Measurements from ENCODE around the gene TFPI.

TFPI gene

DNA sequence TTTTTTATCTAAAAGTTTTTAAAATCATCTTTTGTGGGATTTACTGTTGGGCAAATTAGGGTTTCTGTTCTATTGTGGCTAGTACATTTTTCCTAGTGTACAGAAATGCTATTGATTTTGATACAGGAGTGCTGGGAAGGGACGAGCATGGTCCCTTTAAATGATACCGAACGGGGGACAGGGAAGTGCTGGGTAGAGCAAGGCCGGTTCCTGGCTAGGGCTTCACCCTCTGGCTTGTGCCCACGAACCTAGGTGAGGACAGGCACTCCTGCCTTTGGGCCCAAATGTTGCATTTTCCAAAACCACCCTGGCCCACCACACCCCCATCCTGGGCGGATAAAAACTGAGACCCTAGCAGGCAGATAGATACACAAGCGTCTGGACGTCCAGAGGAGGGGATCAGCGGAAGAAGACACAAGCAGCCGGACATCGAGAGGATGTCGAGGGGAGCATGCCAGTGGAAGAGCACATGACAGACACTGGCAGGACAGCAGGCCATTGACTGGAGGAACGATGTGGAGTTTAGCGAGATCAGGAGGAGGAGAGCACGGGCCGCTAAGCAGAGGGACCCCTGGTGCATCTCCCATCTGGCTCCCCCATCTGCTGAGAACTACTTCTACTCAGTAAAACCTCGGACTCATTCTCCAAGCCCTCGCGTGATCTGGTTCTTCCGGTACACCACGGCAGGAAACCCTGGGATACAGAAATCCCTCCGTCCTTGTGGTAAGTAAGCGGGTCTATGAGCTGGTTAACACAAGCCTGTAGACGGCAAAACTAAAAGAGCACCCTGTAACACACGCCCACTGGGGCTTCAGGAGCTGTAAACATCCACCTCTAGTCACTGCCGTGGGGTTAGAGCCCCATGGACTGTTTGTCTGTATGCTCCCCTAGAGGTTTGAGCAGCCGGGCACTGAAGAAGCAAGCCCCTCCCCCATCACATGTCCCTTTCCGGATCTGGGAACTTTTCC is 92.7 kb downstream of the TFPI start:
- no peak for DNase-seq

DNA sequence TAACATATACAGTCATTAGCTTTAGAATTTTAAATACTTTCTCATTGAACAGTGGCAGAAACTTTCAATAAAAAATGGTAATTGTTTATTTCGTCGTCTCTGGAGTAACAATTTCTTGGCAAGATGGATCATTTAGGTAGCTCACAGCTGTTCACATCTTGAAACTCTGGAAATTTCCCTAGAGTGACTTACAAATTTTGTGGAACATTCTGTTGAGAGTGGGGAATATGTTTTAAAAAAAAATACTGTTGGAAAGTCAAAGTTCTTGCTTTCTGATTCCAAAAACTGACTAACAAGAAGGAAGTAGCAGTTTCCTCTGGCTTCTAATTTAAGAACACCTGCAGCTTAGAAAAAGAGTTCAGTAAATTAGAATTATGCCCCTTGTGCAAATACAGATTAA is 95.0 kb downstream of the TFPI start:
- DNase-seq: no peak

DNA sequence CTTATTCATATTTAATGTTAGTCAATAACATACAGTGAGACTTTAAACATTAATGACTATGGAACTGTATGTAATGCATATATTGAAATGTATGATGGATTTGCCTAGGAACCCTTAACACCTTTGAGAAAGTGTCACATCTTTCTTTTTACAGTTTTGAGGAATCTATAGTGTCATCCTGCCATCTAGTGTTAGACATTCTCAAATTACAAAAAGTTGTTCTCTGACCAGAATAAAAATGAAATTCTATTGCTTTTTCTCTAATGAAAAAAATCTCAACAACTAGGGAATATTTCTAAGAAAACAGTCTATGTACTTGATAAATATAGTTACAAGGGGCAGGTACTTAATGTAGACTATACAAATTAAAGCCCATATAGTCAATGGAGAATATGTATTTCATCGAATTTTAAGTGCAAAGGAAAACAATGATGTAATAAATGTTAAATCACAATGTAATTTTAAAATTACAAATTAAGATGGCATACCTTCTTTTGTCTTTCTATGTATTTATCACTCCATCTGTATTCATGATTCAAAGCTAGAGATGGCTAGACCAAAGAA is 101.1 kb downstream of the TFPI start:
- no peak for DNase-seq

DNA sequence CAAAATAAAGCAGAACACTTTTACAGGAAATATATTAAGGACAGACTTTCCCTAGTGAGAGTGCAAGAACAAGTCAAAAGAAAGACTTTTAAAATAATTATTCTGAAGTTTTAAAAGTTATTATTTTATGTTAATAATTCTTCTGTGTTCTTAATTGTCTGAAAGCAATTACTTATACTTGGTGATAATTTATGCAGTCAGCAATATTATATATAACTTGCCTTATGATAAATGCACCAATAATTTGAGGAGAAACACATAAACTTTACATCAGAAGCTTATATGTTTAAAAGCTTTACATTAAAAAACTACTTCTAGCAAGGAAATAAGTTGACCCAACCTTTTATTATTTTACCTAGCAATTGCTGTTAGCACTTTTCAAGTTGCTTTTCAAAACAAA is 102.7 kb downstream of the TFPI start:
- DNase-seq: no peak

DNA sequence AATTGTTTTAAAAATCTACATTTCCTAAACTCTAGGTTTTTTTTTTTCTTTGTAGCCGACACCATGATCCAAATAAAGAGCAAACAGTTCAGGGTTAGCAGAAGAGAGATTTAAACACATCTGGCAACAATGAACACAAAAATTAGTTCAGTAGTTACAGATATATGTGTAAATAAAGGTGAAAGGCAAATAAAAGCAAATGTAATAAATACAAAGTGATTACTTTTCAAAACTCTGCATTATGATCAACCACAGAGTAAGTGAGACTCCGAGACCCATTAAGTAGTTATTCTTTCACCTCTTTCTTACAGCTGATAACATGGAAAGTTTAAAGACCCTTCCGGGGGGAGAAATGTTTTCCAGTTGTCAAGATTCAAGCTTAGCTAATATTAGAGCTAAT is 106.9 kb downstream of the TFPI start:
- no peak for DNase-seq

DNA sequence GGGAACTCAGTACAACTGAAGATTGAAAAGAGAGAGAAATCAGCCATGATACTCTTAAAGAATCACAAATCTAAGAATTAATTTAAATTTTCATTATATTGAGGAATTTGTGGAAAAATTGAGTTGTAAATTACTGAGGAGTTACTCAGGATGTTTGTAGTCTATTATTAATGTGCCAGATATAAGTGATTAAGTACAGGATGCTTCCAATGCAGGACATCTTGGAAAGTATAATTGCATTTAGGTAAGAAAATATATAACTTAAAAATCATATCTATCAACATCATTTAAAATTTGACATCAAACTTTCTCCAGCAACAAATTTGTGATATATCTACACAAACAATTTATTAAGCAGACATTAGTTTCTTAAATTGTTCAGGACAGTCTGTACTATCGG is 107.5 kb downstream of the TFPI start:
- no peak for DNase-seq

DNA sequence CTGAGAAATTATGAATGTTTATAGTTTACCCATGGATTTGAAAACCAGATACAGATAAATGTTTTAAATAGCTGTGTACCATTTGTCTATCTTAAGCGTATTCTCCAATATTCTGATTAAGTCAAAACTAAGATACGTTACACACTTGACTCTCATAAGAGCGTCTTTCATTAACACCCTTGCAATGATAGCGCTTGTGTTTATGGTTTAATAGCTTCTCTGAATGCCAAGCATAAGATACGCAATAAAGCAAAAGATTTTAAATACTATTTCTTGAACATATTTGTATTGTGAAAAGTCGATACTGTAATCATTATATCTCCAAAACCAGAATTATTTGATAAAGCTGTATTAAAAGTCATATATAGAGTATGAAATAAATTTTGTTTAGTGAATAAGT is 109.2 kb downstream of the TFPI start:
- no peak for DNase-seq

DNA sequence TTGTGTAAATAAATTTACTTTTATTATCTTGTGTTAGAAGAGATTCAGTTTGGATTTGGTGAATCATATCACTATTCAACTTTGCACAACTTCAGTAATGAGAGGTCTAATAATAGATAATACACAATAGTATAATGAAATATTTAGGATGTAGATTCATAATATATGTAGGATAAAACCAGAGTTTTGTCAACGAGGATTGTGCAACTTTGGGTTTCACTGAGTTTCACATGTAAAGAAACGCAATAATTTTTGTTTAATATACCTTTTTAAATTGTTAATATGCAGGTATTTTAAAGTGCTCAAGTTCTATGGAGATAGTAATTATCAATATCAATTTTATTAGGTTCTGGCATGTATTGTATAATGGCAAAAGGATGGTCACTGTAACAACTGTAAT is 111.5 kb downstream of the TFPI start:
- no peak for DNase-seq

DNA sequence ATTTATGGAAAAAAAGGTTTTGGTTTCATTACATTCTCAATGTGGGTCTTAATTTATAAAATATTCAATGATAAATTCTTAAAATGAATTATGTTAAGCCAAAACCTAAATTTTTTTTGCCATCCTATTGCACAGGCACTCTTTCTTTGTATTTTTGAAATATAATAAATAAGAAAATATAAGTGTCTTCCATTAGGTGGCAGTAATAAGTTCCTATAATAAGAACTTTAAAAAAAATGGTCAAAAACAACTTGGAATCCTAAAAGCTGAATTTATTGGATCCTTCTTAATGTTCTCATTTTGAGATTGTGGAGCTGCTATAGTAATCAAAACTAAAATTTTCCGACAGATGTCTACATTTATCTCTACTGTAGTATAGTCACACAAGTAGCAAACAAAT is 111.9 kb downstream of the TFPI start:
- no peak for DNase-seq

DNA sequence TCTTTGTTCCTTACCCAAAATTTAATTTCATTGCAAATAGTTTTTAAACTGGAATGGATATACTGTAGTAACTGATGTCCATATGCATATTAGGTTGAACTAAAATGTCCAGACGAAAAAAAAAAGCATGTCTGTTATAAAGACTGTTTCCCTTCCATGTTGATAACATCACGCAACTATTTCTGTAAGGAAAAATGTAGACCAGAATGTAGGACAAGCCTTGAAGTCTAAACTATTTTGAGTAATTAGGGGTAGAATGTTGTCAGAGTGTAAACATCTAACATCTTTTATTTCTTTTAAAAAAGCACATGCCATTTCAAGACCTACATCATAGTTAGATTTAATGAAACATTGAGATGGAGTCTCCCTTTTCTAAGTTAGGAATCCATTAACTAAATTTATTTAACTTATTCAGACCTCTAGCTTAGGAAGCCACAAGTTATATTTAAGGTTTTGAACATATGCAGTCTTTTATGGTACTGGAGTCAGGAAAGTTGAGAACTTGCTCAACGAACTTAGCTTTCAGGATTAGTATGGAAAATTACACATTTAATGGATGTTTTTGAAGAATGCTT is 114.0 kb downstream of the TFPI start:
- DNase-seq: no peak

DNA sequence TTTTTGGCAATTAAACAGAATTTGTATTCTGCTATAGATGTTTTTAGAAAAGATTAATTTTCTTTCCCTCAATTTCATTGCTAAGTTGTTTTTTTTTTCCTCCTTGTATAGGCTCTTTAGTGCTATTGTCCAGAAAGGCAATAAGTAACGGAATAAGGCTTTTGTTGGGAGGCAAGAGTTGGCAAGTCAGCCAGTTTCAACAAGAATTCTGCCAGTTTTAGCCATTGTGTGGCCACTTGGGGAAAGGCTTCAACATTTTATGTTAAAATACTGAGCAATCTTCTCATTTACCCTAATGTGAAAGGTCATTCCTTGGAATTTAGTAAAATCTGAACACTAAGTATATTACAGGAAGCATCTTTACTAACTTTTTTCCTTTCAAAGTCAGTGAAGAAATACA is 115.8 kb downstream of the TFPI start:
- no peak for DNase-seq

DNA sequence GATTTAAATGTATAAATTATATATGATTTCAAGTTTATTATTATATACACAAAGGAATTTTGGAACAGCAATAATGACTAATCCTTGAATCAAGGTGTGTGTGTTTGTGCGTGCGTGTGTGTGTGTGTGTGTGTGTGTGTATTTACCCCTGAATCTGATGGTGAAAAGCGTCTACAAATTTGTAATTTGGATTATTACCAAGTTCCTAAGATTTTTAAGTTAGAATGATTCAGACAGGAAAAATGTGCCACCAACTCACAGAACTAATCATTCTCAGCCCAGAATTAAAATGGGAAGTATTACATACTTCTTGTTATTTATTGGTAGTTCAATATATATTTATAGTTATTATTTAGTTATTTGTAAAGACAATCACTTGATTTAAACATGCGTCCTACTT is 118.5 kb downstream of the TFPI start:
- no peak for DNase-seq

DNA sequence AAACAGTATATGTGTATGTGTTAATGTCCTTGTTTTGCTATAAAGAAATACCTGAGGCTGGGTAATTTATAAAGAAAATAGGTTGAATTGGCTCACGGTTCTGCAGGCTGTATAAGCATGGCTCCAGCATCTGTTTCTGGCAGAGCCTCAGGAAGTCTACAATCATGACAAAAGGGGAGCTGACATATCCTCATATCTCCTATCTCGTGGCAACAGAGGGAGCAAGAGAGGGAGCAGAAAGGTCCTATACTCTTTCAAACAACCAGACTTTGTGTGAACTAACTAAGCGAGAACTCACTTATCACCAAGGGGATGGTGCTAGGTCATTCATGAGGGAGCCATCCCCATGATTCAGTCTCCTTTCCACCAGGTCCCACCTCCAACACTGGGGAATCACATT is 119.2 kb downstream of the TFPI start:
- no peak for DNase-seq

DNA sequence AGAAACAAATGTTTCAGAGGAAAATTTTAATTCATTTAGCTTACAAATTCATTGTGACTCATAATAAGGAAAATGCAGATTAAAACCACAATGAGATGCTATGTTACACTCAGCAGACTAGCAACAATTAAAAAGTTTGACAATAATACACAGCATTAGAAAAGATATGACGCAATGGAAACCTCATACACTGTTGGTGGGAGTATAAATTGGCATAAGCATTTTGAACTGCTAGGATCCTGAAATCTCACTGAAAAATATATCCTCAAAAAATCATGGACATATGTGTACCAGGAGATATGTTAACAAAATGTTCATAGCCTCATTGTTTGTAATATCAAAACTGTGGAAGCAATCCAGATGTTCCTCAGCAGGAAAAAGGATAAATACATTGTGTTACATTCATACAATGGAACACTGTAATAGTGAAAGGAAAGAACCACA is 119.9 kb downstream of the TFPI start:
- DNase-seq: no peak

DNA sequence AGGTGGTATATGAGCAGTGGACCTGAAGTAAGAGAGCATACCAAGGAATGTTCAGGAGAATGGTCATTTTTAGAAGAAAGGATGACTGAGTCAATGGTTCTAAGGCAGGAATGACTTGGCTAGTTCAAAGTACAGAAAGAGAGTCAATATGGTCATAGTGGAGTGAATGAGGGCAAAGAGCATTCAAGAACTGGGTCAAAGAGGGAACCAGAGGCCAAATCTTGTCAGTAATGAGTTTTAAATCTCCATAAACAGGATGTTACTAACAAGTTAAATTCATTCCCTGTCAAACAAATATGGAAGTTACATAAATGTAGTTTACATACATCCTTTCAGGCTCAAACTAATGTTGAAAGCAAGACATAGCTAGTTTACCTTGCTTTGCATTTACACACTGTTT is 122.3 kb downstream of the TFPI start:
- no peak for DNase-seq

DNA sequence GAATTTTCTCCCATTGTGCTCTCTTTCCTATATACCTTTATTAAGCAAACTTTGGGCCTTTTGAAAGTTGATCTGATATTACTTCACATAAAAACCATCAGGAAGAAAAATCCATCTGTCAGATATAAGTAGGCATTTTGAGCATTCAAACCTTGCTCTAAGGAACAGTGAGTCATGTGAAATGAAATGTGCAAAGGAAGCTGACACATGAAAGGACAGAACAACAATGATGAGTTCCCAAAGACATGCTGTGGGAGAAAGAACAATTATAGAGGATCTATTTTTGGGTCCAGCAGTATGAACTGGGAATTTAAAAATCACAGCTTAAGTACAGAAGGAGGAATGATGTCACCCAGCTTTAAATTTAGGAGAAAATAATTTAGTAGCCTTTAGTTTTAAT is 124.2 kb downstream of the TFPI start:
- no peak for DNase-seq

DNA sequence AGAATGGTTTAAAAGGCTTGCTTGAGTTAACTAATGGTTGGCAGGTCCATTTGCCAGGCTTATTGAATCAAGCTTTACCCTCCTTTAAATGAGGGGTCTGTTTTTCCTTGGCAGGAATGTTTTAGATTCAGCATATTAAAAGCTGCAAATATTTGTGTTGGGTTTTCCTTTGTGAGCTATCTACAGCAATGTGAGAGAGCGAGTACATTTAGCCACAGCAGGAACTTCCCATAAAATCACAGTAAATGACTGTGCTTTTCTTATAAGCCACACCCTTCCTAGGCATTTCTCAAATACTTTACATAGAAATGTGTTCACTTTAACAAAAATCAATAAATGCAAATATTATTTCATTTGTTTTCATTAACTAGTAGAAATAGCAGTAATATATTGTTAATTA is 130.1 kb downstream of the TFPI start:
- DNase-seq: no peak

DNA sequence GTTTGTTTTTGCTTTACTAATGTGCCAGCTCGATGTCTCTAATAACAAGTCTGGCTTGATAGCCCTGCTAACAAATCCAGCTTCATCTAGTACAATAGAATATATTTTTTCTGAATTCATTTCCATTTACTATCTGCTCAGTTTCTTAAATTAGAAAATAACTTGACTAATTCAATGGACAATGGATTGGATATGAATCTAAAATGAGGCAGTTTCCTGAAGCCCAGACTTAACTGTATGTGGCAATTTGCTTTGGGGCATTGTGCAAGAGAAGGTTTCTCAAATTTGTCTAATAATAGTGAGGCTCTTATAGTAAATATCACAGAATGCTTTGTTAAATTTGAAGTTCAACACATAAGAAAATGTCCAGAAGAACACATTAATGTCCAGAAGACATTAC is 132.0 kb downstream of the TFPI start:
- DNase-seq: no peak

DNA sequence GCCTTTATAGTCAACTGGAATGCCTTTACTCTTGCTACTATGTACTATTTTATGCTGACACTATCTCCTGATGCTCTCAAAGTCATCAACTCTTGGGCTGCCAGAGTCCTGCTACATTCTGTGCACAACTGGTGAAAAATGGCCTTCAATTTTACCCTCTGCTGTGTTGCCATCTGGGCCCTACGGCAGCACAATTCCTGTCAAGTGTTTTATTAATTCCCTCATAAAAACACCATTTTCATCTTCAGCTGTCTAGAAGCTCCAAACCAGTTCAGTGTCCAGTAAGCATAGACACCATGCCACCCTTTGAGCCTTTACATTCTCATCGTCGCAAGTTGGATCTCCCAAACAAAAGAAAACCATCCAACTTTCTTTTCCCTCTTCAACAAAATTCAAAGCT is 132.7 kb downstream of the TFPI start:
- DNase-seq: no peak

DNA sequence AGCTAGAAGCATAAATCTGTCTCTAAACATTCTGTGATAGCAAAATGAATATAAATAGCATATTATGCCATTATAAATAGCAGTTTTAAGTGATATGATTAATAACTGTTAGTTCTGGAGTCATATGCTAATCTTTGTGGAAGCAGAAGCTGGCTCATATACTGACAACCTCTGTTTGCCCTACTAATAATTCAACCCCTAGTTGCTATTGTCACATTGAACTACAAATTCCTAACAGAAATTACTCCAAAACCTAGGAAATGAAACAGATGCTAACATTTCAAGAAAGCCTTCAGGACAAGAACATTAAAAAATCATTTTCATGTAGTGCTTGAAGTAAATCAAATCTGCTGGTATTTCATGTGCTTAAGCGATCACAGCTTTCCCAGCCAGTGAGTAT is 134.4 kb downstream of the TFPI start:
- no peak for DNase-seq

DNA sequence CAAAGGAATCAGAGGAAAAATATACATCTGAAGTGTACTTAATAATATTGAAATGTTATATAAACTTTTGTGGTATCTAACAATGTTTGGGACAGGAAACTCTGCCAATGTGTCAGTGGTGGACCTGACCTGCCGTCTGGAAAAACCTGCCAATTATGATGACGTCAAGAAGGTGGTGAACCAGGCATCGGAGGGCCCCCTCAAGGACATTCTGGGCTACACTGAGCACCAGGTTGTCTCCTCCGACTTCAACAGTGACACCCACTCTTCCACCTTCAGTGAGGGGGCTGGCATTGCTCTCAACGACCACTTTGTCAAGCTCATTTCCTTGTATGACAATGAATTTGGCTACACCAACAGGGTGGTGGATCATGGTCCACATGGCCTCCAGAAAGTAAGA is 138.8 kb downstream of the TFPI start:
- DNase-seq: no peak
